Tibial nerve (tissue), 3 donors: ENCODE data around the gene BUD13.

ENCODE experiments used
- EP300 ChIP-seq, 2 donors: sonication (generic); formaldehyde crosslinking; IDR thresholded peaks; one replicate each; pipeline ENCODE4 v1.6.1; 2017; ENCODE audit warnings: antibody characterized with exemption in 2 of 2, mild to moderate bottlenecking in 1 of 2
- POLR2A ChIP-seq, 2 donors: fragments of 450-650 bp; IDR thresholded peaks; one replicate each; pipeline ENCODE4 v1.6.1; 2017; ENCODE audit warnings: antibody characterized with exemption in 2 of 2, mild to moderate bottlenecking in 2 of 2, moderate library complexity in 2 of 2

- TF ChIP-seq POLR2A (IDR thresholded peaks at IDR 0.05) (no peak), EP300 (IDR thresholded peaks at IDR 0.05) (no peak)
Observed at GRCh38 chr11:116771935-116772334, 852 bp downstream of the BUD13 start.
